HG02763 (cell line): ENCODE results near the gene LTO1.
"Not testable (repeated sequence)": the region's sequence is repeated elsewhere in the genome, so short reads cannot be mapped to it uniquely, and the experiment has no call there.

Experiments
- ATAC-seq: cut with Tn5 transposase; IDR thresholded peaks from one replicate; pipeline ENCODE4 v1.9.1; 2021; ENCODE audit warnings: mild to moderate bottlenecking, moderate library complexity; ENCODE audit not compliant: unreplicated experiment

Gene LTO1

GRCh38 chr11:69702239-69702691 is 27.1 kb upstream of the LTO1 start:
- no peak for ATAC-seq

DNA sequence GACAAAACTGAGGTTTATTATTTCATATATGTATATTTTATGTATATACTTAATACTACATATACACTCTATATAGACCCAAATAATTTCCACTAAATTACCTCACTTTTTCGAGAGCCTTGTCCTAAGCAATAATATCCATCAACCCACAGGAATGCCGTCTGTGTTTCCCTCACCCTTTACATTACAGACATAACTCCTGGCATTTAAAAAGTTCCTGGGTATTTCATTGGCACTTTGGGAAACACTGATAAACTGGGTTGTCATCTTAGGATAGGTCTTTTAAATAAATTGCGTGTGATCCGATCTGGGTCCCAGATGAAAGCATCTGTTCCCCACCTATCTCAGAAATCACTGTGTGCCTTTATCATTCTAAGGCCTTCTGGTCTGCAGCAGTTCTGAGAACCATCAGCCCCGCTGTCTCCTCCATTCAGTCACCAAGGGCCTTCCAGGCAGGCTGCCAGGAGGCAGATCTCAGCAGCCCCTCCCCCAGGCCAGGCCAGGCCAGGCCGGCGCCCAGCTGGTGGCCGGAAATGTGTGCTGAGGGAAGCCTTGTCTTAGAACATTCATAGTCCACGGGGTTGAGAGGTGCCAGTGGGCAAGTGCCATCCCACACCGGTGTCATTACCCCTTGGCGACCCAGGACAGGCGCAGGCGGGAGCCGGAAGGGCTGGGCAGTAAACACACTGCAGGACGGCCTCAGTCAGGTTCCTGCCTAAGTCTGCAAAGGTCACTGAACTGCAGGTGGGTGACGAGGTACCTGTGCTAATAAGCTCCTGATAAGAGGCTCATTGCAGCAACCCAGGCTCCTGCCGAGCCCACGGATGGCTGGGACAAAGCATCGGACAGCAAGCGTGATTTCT is 25.4 kb upstream of the LTO1 start:
- ATAC-seq = no peak

- no peak for ATAC-seq
Observed at GRCh38 chr11:69699213-69699612, 24.1 kb upstream of the LTO1 start.

GRCh38 chr11:69698362-69698761 is 23.2 kb upstream of the LTO1 start:
- ATAC-seq = no peak

DNA sequence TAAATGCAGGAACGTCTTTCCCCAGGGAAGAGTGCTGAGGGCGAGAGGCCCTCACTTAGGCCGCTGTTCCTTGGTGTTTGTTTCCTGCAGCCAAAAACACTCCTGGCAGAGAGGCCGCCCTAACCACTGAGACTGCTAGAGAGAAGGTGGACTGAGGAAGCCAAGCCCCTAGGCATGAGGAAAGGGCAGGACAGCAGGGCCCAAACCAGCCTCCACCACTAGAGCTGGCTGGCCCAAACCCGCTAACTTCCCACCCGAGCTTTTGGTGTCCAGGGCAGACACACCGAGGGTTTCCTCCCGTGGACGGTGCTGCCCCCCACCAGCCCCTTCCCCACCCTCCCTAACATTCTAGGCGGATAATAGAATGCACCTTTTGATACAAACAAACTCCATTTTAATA is 22.7 kb upstream of the LTO1 start:
- no peak for ATAC-seq

DNA sequence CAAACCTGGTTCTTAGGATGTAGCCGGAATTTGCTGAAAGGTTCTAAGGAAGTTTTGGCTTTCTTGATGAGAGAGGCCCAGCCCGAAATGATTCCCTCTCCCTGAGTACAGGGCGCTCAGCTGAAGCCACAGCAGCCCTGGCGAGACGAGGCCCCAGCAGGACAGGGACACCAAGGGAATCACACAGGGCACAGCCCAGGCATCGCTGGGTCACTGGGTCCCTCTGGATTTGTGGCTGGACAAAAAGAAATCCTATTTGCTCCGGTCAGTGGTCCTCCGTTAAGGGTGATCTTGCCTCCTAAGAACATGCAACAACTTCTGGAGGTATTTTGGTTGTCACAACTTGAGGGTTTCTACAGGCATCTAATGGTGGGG is 22.3 kb upstream of the LTO1 start:
- ATAC-seq = no peak

DNA sequence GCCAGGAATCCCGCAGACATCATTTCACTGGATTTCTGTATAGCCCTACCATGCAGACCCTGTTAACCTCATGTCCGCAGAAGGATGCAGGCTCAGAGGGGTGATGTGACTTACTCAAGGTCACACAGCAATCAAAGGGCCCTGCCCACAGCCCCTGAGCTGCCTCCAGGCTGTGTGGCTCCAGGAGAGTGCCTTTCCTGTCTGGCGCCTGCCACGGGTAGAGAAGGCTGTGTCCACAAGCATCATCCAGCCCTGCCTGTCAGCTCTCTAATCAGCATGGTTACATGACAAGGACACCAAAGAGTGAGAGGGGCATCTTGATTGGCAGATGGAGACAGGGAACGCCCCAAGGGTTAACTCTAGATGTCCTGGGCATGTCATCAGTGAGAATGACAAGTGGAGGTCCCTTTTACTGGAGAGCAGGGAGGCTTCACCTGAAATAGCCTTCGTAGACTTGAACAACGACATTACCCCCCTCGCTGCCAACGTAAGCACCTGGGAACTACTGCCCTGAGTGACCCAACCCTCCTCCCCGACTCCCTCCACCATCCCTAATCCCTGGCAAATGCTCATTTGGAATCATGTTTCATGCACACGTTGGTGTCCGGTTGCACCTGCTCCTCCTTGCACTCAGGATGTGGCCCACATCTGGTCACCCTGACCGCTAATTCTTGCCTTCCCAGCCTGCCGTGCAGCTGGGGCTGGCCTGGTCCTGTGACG is 21.8 kb upstream of the LTO1 start:
- no peak for ATAC-seq

DNA sequence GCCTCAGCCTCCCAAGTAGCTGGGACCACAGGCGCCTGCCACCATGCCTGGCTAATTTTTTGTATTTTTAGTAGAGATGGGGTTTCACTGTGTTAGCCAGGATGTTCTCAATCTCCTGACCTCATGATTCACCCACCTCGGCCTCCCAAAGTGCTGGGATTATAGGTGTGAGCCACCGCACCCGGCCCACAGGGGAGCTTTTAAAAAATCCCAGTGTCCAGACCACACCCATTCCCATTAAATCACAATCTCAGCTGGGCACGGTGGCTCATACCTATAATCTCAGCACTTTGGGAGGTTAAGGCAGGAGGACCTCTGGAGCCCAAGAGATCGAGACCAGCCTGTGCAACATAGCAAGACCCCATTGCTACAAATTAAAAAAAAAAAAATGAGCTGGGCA is 20.8 kb upstream of the LTO1 start:
- ATAC-seq = not testable (repeated sequence)

DNA sequence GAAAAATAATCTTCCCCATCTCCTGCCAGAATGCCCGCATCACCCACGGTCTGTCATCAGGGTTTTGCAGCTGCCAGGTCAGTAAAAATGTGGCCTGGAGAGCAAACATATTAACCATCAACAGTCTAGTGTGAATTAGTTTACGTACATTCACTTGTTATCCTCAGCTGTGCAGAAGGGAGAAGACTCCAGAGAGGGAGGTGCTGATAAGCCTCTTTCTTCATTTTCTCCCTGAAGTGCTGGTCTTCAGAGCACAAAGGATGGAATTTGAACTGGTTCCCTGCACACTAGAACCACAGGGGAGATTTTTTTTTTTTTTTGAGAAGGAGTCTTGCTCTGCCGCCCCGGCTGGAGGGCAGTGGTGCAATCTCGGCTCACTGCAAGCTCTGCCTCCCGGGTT is 20.4 kb upstream of the LTO1 start:
- no peak for ATAC-seq

DNA sequence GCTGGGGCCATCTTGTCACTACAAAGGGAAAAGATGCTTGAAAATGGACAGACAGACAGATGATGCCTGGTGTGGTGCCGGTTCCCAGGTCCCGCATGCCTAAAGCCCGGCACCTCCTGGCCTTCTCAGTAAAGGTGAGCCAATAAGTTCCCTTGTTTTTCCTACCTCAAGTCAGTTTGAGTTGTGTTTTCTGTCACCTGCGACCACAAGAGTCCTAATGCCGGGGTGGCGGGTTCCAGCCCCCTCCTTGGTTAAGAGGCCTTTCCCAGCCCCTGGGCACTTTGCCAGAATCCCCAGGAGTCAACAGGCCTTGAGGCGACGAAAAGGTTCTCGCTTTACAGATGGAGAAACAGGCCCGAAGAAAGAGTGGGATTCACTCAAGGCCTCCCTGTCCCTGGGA is 19.6 kb upstream of the LTO1 start:
- ATAC-seq = no peak

DNA sequence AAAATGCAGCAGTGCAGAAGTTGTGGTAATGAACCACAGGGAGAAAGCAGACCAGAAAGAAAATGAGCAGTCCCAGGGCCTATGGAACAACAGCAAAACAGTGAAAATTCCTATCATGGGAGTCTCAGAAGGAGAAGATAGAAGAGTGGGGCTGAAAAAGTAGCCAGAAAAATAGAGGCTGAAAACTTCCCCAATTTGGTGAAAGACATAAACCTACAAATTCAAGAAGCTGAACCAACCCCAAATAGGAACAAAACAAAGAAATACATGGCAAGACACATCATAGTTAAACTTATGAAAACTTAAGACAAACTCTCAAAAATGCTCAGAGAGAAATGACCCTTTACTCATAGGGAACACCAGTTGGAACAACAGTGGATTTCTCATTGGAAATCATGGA is 17.3 kb upstream of the LTO1 start:
- ATAC-seq = no peak

GRCh38 chr11:69691463-69691862 is 16.3 kb upstream of the LTO1 start:
- ATAC-seq = no peak

- no peak for ATAC-seq
Observed at GRCh38 chr11:69689484-69690319, 14.5 kb upstream of the LTO1 start.

GRCh38 chr11:69687969-69688771 is 13.0 kb upstream of the LTO1 start:
- ATAC-seq = not testable (repeated sequence)

DNA sequence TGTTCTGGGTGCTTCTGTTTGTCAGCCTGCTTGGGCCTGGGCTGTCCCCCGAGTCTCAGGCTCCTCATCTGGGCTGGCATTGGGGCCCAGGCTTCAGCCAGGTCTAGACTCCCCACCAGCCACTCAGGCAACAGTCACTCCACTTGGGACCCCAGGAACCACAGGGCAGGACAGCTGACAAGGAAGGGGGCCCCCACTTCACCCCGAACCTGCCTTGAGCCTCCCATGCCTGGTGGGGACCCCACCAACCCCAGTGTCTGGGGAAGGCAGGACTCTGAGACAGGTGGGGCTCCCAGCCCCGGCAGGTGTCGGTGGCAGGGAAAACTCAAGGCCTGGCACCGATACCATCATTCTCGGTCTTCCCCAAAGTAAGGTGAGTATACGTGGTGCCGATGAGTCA is 11.7 kb upstream of the LTO1 start:
- no peak for ATAC-seq

DNA sequence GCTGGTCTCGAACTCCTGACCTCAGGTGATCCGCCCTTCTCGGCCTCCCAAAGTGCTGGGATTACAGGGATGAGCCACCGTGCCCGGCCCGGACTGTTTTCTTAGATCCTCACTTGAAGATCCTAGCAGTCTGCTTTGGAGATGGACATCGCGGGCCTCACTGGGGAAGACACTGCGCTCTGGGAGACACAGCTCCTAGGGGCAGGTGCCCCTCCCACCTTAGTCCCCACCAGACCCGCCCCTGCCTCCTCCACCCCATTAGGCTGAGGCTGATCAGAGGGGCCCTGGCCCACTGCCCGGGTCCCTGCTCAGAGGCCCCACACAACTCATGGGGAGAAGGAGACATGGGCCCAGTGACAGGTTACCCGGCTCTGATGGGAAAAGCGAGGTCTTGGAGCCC is 11.3 kb upstream of the LTO1 start:
- ATAC-seq = no peak

DNA sequence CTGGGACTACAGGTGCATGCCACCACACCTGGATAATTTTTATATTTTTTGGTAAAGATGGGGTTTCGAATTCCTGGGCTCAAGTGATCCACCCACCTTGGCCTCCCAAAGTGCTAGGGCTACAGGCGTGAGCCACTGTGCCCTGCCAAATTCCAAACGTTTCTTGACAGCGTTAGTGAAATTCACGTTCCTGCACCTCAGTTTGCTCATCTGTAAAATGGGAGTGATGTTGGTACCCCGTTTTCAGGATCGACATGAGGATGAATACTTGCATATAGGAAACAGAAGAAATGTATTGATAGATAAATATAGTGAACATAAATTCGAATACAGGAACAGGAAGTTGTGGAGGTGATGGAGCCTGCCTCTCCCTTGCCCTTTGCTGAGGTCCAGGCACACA is 10.2 kb upstream of the LTO1 start:
- no peak for ATAC-seq

DNA sequence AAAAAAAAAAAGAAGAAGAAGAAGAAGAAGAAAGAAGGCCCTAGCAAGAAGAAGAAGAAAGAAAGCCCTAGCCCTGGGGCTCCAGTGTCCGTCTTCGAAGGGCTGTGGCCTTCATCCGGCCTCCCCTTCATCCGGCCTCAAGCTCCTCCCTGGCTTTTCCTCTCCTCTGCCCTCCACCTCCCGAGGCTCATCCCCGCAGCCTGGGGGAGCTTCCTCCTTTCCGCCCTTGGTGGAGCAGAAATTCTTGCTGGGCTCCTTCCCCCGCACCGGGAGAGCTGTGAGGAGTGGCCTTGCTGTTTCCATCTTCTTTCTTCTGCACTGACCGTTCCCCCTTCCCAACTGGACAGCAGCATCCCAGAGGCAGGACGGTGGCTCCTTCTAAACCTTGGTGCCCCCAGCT is 9.5 kb upstream of the LTO1 start:
- no peak for ATAC-seq

- ATAC-seq = no peak
Observed at GRCh38 chr11:69683764-69684333, 8.7 kb upstream of the LTO1 start.

- no peak for ATAC-seq
Observed at GRCh38 chr11:69682681-69683326, 7.7 kb upstream of the LTO1 start.
